ENCODE data around the gene FAM9C. TPM values are rescaled to one million over a fixed set of nuclear protein-coding genes. Genes with fewer than 3 reads are reported as not detected.

FAM9C gene
- total RNA-seq, 2 donors from 2014 or later = not detected

- H3K9me3 ChIP-seq = no peaks in the 10 kb centered on the region
- no peaks in the 10 kb centered on the region for H3K27me3 ChIP-seq
- no peak overlapping the region for H3K4me3 ChIP-seq
- no peaks in the 10 kb centered on the region for H3K36me3 ChIP-seq (replicated peaks in 1 of 2; ENCODE audit: insufficient read depth in 1 of 2, low read depth in 2 of 2)
- DNase-seq (no peak), ATAC-seq (no peak)
- peak overlapping the region; percentile 32 to 80 (median 62) for H3K27ac ChIP-seq
- intact Hi-C loops (cut with DNase I) = no loop called here
- H3K4me1 ChIP-seq = peaks cover 17% of the 10 kb centered on the region
- TF ChIP-seq, protein P1, sequence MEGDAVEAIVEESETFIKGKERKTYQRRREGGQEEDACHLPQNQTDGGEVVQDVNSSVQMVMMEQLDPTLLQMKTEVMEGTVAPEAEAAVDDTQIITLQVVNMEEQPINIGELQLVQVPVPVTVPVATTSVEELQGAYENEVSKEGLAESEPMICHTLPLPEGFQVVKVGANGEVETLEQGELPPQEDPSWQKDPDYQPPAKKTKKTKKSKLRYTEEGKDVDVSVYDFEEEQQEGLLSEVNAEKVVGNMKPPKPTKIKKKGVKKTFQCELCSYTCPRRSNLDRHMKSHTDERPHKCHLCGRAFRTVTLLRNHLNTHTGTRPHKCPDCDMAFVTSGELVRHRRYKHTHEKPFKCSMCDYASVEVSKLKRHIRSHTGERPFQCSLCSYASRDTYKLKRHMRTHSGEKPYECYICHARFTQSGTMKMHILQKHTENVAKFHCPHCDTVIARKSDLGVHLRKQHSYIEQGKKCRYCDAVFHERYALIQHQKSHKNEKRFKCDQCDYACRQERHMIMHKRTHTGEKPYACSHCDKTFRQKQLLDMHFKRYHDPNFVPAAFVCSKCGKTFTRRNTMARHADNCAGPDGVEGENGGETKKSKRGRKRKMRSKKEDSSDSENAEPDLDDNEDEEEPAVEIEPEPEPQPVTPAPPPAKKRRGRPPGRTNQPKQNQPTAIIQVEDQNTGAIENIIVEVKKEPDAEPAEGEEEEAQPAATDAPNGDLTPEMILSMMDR (IDR thresholded peaks at IDR 0.05) = no peak
- no peak for TF ChIP-seq POLR2A (IDR thresholded peaks at IDR 0.05)
Measured at GRCh38 chrX:13029637-13029886, 14.9 kb downstream of the FAM9C start.

DNA sequence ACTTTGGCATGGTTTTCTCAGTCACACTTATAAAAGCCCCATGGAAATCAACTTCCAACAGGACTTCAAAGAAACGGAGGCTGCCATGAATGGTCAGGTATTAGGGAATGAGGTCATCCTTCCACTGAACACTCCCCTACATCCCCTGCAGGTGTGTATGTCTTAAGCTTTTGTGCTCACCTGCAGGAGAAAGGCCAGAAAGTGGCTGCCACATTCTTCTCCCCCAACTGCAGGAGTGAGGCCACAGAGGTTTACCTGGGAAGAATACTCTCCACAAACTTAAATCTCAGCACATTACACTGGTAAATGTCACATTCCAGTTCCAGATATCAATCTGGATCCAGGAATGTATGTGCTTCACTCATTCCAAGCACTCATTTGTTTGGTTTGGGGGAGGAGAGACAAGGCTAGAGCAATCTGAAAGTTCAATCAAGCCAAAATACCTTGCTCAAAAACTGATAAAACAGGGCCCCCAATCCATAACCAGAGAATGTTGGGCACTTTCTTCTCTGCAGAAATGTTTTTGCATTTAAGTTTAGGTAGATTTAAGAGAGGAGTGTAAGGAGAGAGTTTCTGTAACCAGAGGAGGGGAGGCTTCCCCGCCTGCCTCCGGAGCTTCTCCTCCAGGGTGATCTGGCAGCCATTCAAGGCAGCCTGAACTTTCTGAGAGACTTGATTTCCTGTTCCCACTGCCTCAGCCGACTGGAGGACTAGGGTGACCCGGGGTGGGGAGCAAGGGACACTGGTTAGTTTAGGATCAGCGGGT, 15.4 kb downstream of the FAM9C start:
- no peaks in the 10 kb centered on the region for H3K36me3 ChIP-seq (replicated peaks in 1 of 2; ENCODE audit: insufficient read depth in 1 of 2, low read depth in 2 of 2)
- TF ChIP-seq POLR2A (IDR thresholded peaks at IDR 0.05) = no peak
- TF ChIP-seq, protein P1 (IDR thresholded peaks at IDR 0.05) = no peak
- intact Hi-C loops (cut with DNase I) = no loop called here
- no peaks in the 10 kb centered on the region for H3K27me3 ChIP-seq
- peak; percentile 46 to 64 (median 56) for DNase-seq
- H3K9me3 ChIP-seq = no peaks in the 10 kb centered on the region
- peak; percentile 74 for ATAC-seq
- H3K4me1 ChIP-seq = peaks cover 17% of the 10 kb centered on the region
- H3K27ac ChIP-seq = peak overlapping the region; percentile 32 to 80 (median 62)
- no peak overlapping the region for H3K4me3 ChIP-seq
- WGBS, 2 donors = 12 to 13% methylated on average over 6 of the region's 6 CpGs

DNA sequence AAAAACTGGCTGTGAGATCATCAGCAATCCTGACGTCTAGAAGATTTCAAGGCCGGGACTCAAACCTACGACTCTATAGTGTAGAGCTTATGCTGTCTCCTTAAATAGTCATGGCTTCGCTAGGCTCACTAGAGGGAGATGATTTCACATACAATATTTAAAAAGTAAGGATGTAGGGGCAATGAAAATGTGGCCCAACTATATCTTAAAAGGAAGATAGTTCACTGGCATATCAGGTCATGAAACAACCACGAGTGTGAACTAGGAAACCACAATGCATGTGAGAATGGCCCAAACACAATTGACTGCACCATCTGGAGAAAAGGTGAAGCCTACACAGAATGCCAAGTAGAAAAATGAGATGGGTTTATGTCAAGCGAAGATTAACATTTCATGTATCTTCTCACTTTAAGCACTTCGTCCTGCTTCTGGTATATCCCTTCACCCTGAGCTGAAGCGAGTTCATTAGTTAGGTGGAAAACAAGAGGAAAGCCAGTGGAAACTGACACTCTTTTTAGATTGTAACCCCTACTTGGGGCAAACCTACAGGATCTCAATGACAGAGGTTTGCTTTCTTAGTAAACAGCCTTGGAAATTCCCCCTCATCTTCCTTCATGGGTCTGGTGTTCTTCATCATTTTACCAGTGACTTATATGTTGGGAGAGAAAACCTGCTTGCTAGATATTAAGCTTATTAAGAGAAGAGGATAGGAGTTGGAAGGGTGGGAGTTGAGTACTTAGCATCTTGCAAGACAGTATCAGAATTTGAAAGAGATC, 17.4 kb downstream of the FAM9C start:
- ATAC-seq = no peak
- Histone ChIP-seq H3K9me3 (no peaks in the 10 kb centered on the region), H3K27ac (no peak overlapping the region), H3K4me3 (no peak overlapping the region), H3K36me3 (replicated peaks in 1 of 2; ENCODE audit: insufficient read depth in 1 of 2, low read depth in 2 of 2) (no peaks in the 10 kb centered on the region), H3K4me1 (peaks cover 23% of the 10 kb centered on the region), H3K27me3 (no peaks in the 10 kb centered on the region)
- WGBS, 2 donors = 89 to 93% methylated on average over 7 to 8 of the region's 8 CpGs
- DNase-seq = no peak
- intact Hi-C loops (cut with DNase I) = no loop called here
- TF ChIP-seq POLR2A (IDR thresholded peaks at IDR 0.05) = no peak
- TF ChIP-seq, protein P1 (IDR thresholded peaks at IDR 0.05) = no peak

DNA sequence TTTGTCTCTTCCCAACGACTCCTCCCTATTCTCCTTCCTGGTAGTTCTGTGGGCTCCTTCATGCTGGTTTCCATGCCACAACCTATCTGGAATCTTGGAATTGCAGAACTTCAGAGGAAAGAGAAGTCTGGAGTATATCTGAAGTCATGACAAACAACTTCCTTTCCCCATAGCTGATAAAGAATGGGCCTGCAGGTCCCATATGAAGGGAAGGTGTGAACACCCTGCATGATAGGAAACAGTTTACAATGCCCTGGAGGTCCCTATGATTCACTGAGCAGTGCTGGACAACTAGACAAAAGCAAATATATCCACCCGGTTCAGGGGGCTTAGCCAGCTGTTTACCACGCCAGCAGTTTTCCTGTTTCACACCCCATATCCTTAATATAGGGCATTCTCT, 19.4 kb downstream of the FAM9C start:
- H3K4me1 ChIP-seq = peaks cover 23% of the 10 kb centered on the region
- DNase-seq (no peak), ATAC-seq (no peak)
- intact Hi-C loops (cut with DNase I) = no loop called here
- no peaks in the 10 kb centered on the region for H3K27me3 ChIP-seq
- TF ChIP-seq, protein P1 (IDR thresholded peaks at IDR 0.05) = no peak
- no peak for TF ChIP-seq POLR2A (IDR thresholded peaks at IDR 0.05)
- H3K9me3 ChIP-seq = no peaks in the 10 kb centered on the region
- 81 to 82% methylated on average over 3 of the region's 3 CpGs for WGBS, 2 donors
- H3K27ac ChIP-seq = no peak overlapping the region
- H3K4me3 ChIP-seq = no peak overlapping the region
- H3K36me3 ChIP-seq (replicated peaks in 1 of 2; ENCODE audit: insufficient read depth in 1 of 2, low read depth in 2 of 2) = no peaks in the 10 kb centered on the region

All from body of pancreas (tissue), 4 donors.